Nephron progenitor cell (in vitro differentiated cells): ENCODE results near the gene NLN.
"Not testable (repeated sequence)": the region's sequence is repeated elsewhere in the genome, so short reads cannot be mapped to it uniquely, and the experiment has no call there.

ENCODE experiments used
- DNase-seq: peaks from one replicate; pipeline ENCODE4 v3.0.0; 2021
- H3K27ac Mint-ChIP-seq: 2 replicates; pipeline ENCODE4 v1.8.0; 2021; ENCODE audit warnings: mild to moderate bottlenecking, moderate library complexity, mixed read lengths
- H3K27me3 Mint-ChIP-seq: 2 replicates; pipeline ENCODE4 v1.8.0; 2021; ENCODE audit warnings: mild to moderate bottlenecking, low read depth, mixed read lengths; ENCODE audit not compliant: poor library complexity
- H3K36me3 Mint-ChIP-seq: 2 replicates; pipeline ENCODE4 v1.8.0; 2021; ENCODE audit warnings: low read depth, mixed read lengths
- H3K4me1 Mint-ChIP-seq: 2 replicates; pipeline ENCODE4 v1.8.0; 2021; ENCODE audit warnings: mixed read lengths
- H3K4me3 Mint-ChIP-seq: 2 replicates; pipeline ENCODE4 v1.8.0; 2021; ENCODE audit warnings: mild to moderate bottlenecking, moderate library complexity, mixed read lengths
- H3K9me3 Mint-ChIP-seq: 2 replicates; pipeline ENCODE4 v1.8.0; 2021; ENCODE audit warnings: mild to moderate bottlenecking, moderate library complexity, mixed read lengths
- TF ChIP-seq, protein P1 (sequence below): fragments of 200-600 bp; sonication (generic); IDR thresholded peaks from 2 replicates; pipeline ENCODE4 v1.5.0; 2021; ENCODE audit warnings: antibody characterized with exemption

Gene NLN

DNA sequence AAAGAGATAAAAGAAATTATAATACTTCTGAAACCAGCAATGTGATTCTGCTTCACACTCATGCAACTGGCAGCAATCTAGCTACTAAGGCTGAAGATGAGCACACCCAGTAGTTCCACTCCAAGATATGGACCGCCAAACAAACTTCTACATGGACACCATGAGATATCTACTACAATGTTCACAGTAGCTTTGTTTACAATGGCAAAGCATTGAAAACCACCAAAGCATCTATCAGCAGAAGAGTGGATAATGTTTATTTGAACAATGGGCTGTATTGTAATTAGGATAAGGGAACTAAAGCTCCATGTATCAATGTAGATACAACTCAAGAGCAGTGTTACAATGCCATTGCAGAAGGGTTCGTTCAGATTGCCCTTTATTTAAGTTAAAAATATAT lies 113.2 kb downstream of the NLN start:
- H3K27me3 Mint-ChIP-seq, result no peaks in the 10 kb centered on the region
- peaks cover 13% of the 10 kb centered on the region for H3K4me1 Mint-ChIP-seq
- H3K4me3 Mint-ChIP-seq, result no peak overlapping the region
- TF ChIP-seq, protein P1, sequence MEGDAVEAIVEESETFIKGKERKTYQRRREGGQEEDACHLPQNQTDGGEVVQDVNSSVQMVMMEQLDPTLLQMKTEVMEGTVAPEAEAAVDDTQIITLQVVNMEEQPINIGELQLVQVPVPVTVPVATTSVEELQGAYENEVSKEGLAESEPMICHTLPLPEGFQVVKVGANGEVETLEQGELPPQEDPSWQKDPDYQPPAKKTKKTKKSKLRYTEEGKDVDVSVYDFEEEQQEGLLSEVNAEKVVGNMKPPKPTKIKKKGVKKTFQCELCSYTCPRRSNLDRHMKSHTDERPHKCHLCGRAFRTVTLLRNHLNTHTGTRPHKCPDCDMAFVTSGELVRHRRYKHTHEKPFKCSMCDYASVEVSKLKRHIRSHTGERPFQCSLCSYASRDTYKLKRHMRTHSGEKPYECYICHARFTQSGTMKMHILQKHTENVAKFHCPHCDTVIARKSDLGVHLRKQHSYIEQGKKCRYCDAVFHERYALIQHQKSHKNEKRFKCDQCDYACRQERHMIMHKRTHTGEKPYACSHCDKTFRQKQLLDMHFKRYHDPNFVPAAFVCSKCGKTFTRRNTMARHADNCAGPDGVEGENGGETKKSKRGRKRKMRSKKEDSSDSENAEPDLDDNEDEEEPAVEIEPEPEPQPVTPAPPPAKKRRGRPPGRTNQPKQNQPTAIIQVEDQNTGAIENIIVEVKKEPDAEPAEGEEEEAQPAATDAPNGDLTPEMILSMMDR, result no peak
- peaks cover 4% of the 10 kb centered on the region for H3K36me3 Mint-ChIP-seq
- no peaks in the 10 kb centered on the region for H3K9me3 Mint-ChIP-seq
- no peak for DNase-seq
- no peak overlapping the region for H3K27ac Mint-ChIP-seq

DNA sequence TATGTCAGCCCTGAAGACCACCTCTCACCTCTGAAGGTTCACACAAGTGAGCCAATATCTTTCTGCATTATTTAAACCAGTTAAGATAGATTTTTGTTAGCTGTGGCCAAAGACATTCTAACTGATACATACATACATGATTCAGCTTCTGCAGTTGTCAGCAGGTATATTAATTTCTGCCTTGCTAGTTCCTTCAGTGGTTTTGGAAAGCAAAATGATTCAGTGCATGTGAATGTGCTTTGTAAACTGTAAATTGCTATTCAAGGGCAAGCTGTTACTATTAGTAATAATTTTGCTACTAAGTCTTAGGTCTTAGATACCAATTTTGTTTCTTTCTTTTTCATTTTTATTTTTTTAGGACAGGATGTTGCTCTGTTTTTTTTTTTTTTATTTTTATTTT lies 115.1 kb downstream of the NLN start:
- peaks cover 9% of the 10 kb centered on the region for H3K4me1 Mint-ChIP-seq
- no peak overlapping the region for H3K27ac Mint-ChIP-seq
- no peaks in the 10 kb centered on the region for H3K27me3 Mint-ChIP-seq
- H3K4me3 Mint-ChIP-seq, result no peak overlapping the region
- TF ChIP-seq, protein P1, result no peak
- DNase-seq, result no peak
- H3K9me3 Mint-ChIP-seq, result no peaks in the 10 kb centered on the region
- H3K36me3 Mint-ChIP-seq, result peaks cover 4% of the 10 kb centered on the region

DNA sequence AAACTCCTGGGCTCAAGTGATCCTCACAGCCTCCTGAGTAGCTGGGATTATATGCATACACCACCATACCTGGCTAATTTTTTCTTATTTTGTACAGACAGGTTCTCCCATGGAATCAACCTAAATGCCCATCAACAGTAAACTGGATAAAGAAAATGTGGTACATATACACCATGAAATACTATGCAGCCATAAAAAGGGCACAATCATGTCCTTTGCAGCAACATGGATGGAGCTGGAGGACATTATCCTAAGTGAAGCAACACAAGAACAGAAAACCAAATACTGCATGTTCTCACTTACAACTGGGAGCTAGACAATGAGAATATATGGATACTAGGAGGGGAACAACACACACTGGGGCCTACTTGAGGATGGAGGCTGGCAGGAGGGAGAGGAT lies 117.2 kb downstream of the NLN start:
- not testable (repeated sequence) for H3K27ac Mint-ChIP-seq, H3K4me1 Mint-ChIP-seq, H3K4me3 Mint-ChIP-seq, DNase-seq, H3K27me3 Mint-ChIP-seq, H3K36me3 Mint-ChIP-seq, H3K9me3 Mint-ChIP-seq

DNA sequence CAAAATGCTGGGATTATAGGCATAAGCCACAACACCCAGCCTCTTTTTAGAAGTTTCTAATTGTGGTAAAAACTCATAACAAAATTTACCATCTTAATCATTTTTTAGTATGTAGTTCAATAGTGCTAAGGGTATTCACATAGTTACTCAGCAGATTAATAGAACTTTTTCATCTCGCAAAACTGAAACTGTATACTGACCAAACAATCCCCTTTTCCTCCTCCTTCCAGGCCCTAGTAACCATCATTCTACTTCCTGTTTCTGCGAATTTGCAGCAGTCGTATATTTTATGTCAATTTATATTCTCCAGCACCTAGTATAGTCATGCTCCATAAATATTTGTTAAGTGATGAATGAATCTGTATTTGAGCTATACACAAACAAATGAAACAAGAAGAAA lies 118.1 kb downstream of the NLN start:
- H3K27ac Mint-ChIP-seq, result no peak overlapping the region
- peaks cover 4% of the 10 kb centered on the region for H3K36me3 Mint-ChIP-seq
- TF ChIP-seq, protein P1, result no peak
- DNase-seq, result no peak
- H3K4me1 Mint-ChIP-seq, result no peaks in the 10 kb centered on the region
- H3K4me3 Mint-ChIP-seq, result no peak overlapping the region
- no peaks in the 10 kb centered on the region for H3K27me3 Mint-ChIP-seq
- no peaks in the 10 kb centered on the region for H3K9me3 Mint-ChIP-seq

DNA sequence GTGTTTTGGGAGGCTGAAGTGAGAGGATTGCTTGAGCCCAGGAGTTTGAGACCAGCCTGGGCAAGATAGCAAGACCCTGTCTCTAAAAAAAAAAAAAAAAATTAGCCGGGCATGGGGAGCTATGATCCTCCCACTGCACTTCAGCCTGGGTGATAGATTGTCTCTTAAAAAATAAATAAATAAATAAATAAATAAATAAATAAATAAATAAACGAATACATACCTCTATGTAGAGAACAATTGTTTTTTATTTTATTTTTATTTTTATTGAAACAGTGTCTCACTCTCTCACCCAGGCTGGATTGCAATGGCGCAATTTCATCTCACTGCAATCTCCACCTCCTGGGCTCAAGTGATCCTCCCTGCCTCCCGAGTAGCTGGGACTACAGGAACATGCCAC lies 122.8 kb downstream of the NLN start:
- H3K27ac Mint-ChIP-seq, DNase-seq, H3K27me3 Mint-ChIP-seq, H3K4me1 Mint-ChIP-seq, H3K36me3 Mint-ChIP-seq, H3K4me3 Mint-ChIP-seq: not testable (repeated sequence)
- H3K9me3 Mint-ChIP-seq, result peaks cover 23% of the 10 kb centered on the region

DNA sequence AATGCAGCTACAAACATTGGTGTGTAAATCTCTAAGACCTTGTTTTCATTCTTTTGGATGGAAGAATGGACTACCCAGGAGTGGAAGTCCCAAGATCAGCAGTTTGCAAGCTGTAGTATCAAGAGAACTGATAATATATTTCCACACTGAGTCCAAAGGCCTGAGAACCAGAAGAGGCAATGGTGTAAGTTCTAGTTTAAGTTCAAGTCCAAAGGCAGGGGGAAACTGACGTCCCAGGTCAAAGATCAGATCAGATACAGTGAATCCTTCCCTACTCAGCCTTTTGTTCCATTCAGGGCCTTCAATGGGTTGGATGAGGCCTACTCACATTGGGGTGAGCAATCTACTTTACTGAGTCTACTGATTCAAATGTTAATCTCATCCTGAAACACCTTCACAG lies 124.1 kb downstream of the NLN start:
- TF ChIP-seq, protein P1, result no peak
- Mint-ChIP-seq H3K27me3 (peaks cover 6% of the 10 kb centered on the region), H3K9me3 (peaks cover 32% of the 10 kb centered on the region), H3K4me3 (no peak overlapping the region), H3K36me3 (no peaks in the 10 kb centered on the region), H3K27ac (no peak overlapping the region), H3K4me1 (no peaks in the 10 kb centered on the region)
- DNase-seq, result no peak

DNA sequence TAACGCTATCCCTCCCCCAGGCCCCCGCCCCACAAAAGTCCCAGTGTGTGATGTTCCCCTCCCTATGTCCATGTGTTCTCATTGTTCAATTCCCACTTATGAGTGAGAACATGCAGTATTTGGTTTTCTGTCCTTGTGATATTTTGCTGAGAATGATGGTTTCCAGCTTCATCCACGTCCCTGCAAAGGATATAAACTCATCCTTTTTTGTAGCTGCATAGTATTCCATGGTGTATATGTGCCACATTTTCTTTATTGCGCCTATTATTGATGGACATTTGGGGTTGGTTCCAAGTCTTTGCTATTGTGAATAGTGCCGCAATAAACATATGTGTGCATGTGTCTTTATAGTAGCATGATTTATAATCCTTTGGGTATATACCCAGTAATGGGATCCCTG lies 125.0 kb downstream of the NLN start:
- not testable (repeated sequence) for H3K27me3 Mint-ChIP-seq

DNA sequence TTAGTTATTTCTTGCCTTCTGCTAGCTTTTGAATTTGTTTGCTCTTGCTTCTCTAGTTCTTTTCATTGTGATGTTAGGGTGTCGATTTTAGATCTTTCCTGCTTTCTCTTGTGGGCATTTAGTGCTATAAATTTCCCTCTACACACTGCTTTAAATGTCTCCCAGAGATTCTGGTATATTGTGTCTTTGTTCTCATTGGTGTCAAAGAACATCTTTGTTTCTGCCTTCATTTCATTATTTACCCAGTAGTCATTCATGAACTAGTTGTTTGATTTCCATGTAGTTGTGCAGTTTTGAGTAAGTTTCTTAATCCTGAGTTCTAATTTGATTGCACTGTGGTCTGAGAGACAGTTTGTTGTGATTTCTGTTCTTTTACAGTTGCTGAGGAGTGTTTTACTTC lies 127.9 kb downstream of the NLN start:
- Mint-ChIP-seq H3K27me3 (peaks cover 10% of the 10 kb centered on the region), H3K9me3 (peaks cover 43% of the 10 kb centered on the region)
- H3K4me1 Mint-ChIP-seq, DNase-seq, H3K36me3 Mint-ChIP-seq, H3K27ac Mint-ChIP-seq, H3K4me3 Mint-ChIP-seq: not testable (repeated sequence)

More for the DNA sequence above, 125.0 kb downstream of the NLN start:
- peaks cover 41% of the 10 kb centered on the region for H3K9me3 Mint-ChIP-seq
- H3K4me3 Mint-ChIP-seq, H3K36me3 Mint-ChIP-seq, H3K4me1 Mint-ChIP-seq, H3K27ac Mint-ChIP-seq, DNase-seq: not testable (repeated sequence)
